Measurements from ENCODE around the gene RANBP2.
A peak's percentile ranks its signal among the peaks of the same experiment; 100 is the strongest.
"Not testable (repeated sequence)": the region's sequence is repeated elsewhere in the genome, so short reads cannot be mapped to it uniquely, and the experiment has no call there.

RANBP2 gene

GRCh38 chr2:108719149-108720044 lies at the start of gene RANBP2:
Gene RANBP2 (plus strand): TSS chr2:108719482. CDS start chr2:108719607, 125 bp downstream.
- no peak for TF ChIP-seq CTCF (IDR thresholded peaks at IDR 0.05; ENCODE audit: insufficient read depth, missing control alignments)
- FAIRE-seq: no peak
- DNase-seq (ENCODE audit: insufficient read length, low spot score): peak; percentile 77

GRCh38 chr2:108670282-108670681 lies 49.0 kb upstream of the RANBP2 start:
- FAIRE-seq; DNase-seq (ENCODE audit: insufficient read length, low spot score): not testable (repeated sequence)

GRCh38 chr2:108672200-108672805 lies 47.0 kb upstream of the RANBP2 start:
- FAIRE-seq: not testable (repeated sequence)

GRCh38 chr2:108676522-108676921 lies 42.8 kb upstream of the RANBP2 start:
- not testable (repeated sequence) for FAIRE-seq; DNase-seq (ENCODE audit: insufficient read length, low spot score)

More at GRCh38 chr2:108672200-108672805, 47.0 kb upstream of the RANBP2 start:
- DNase-seq (ENCODE audit: insufficient read length, low spot score): not testable (repeated sequence)

- DNase-seq (ENCODE audit: insufficient read length, low spot score); FAIRE-seq: not testable (repeated sequence)
Observed at GRCh38 chr2:108677239-108677744, 42.0 kb upstream of the RANBP2 start.

- not testable (repeated sequence) for DNase-seq (ENCODE audit: insufficient read length, low spot score); FAIRE-seq
Observed at GRCh38 chr2:108678198-108678651, 41.1 kb upstream of the RANBP2 start.

GRCh38 chr2:108680805-108681204 lies 38.5 kb upstream of the RANBP2 start:
- DNase-seq (ENCODE audit: insufficient read length, low spot score); FAIRE-seq: not testable (repeated sequence)

GRCh38 chr2:108688818-108689756 lies 30.2 kb upstream of the RANBP2 start:
- FAIRE-seq: not testable (repeated sequence)

GRCh38 chr2:108690001-108690400 lies 29.3 kb upstream of the RANBP2 start:
- not testable (repeated sequence) for DNase-seq (ENCODE audit: insufficient read length, low spot score); FAIRE-seq

More at GRCh38 chr2:108688818-108689756, 30.2 kb upstream of the RANBP2 start:
- not testable (repeated sequence) for DNase-seq (ENCODE audit: insufficient read length, low spot score)

GRCh38 chr2:108691447-108691846 lies 27.8 kb upstream of the RANBP2 start:
- FAIRE-seq (no peak), DNase-seq (ENCODE audit: insufficient read length, low spot score) (no peak)
- TF ChIP-seq CTCF (IDR thresholded peaks at IDR 0.05; ENCODE audit: insufficient read depth, missing control alignments): no peak

- DNase-seq (ENCODE audit: insufficient read length, low spot score) (no peak), FAIRE-seq (no peak)
- no peak for TF ChIP-seq CTCF (IDR thresholded peaks at IDR 0.05; ENCODE audit: insufficient read depth, missing control alignments)
Observed at GRCh38 chr2:108701208-108701607, 18.1 kb upstream of the RANBP2 start.
